Activated CD4-positive, alpha-beta T cell treated with anti-CD3 and anti-CD28 coated beads, Interleukin-2, amount 50 U/mL, for 1 hour (primary cell): ENCODE measurements around the gene OGFOD1.
A peak's percentile ranks its signal among the peaks of the same experiment; 100 is the strongest.

ENCODE experiments used
- DNase-seq: peaks from one replicate; pipeline ENCODE4 v3.0.0-alpha.2; 2020

OGFOD1 gene

GRCh38 chr16:56428091-56428490 lies 23.3 kb upstream of the OGFOD1 start:
- DNase-seq: no peak

GRCh38 chr16:56436258-56436657 lies 15.1 kb upstream of the OGFOD1 start:
- DNase-seq: no peak

- DNase-seq: no peak
These were observed 13.3 kb upstream of the OGFOD1 start for GRCh38 chr16:56438038-56438437.

GRCh38 chr16:56447286-56447685 lies 4.1 kb upstream of the OGFOD1 start:
- no peak for DNase-seq

- no peak for DNase-seq
These were observed 3.3 kb upstream of the OGFOD1 start for GRCh38 chr16:56448005-56448404.

- DNase-seq: no peak
These were observed 924 bp upstream of the OGFOD1 start for GRCh38 chr16:56450275-56450985.

- peak; percentile 4 for DNase-seq
These were observed 667 bp downstream of the OGFOD1 start for GRCh38 chr16:56451753-56452689.

- DNase-seq: no peak
These were observed 6.6 kb downstream of the OGFOD1 start for GRCh38 chr16:56457927-56458470.

- DNase-seq: no peak
These were observed 8.7 kb downstream of the OGFOD1 start for GRCh38 chr16:56460101-56460500.

GRCh38 chr16:56462064-56462796 lies 10.9 kb downstream of the OGFOD1 start:
- DNase-seq: no peak

- no peak for DNase-seq
These were observed 11.8 kb downstream of the OGFOD1 start for GRCh38 chr16:56463153-56463552.

- DNase-seq: no peak
These were observed 15.0 kb downstream of the OGFOD1 start for GRCh38 chr16:56466344-56466743.

GRCh38 chr16:56468800-56469199 lies 17.4 kb downstream of the OGFOD1 start:
- DNase-seq: no peak

GRCh38 chr16:56469748-56470147 lies 18.4 kb downstream of the OGFOD1 start:
- DNase-seq: no peak

GRCh38 chr16:56470232-56470631 lies 18.9 kb downstream of the OGFOD1 start:
- no peak for DNase-seq

GRCh38 chr16:56470666-56471065 lies 19.3 kb downstream of the OGFOD1 start:
- no peak for DNase-seq

GRCh38 chr16:56475201-56475600 lies 23.8 kb downstream of the OGFOD1 start:
- no peak for DNase-seq

- DNase-seq: no peak
These were observed 25.9 kb downstream of the OGFOD1 start for GRCh38 chr16:56477096-56477878.

GRCh38 chr16:56478281-56479049 lies 27.1 kb downstream of the OGFOD1 start:
- DNase-seq: no peak

- DNase-seq: no peak
These were observed 28.1 kb downstream of the OGFOD1 start for GRCh38 chr16:56479469-56479868.

- DNase-seq: no peak
These were observed 29.6 kb downstream of the OGFOD1 start for GRCh38 chr16:56480776-56481467.
